C4-2B (cell line): ENCODE results near the gene TSPAN3.

Source experiments
- CTCF ChIP-seq: fragments of 450-650 bp; conservative IDR thresholded peaks from 2 replicates; pipeline ENCODE4 v1.5.1; 2017; ENCODE audit warnings: mild to moderate bottlenecking
- ZFX ChIP-seq: fragments of 450-650 bp; IDR thresholded peaks from 2 replicates; pipeline ENCODE4 v1.6.1; 2017

- TF ChIP-seq CTCF, result no peak
- TF ChIP-seq ZFX, result no peak
Measured at GRCh38 chr15:77097921-77098320, 27.0 kb upstream of the TSPAN3 start.
